BE2C (cell line): ENCODE results near the gene KCNMA1.
A peak's percentile ranks its signal among the peaks of the same experiment; 100 is the strongest.

ENCODE experiments used
- DNase-seq: peaks from one replicate; pipeline ENCODE4 v3.0.0-alpha.2; 2020
- H3K27me3 ChIP-seq: fragments of 250-450 bp; sonication (Bioruptor Pico); 2 replicates; pipeline ENCODE4 v1.5.1; 2020; ENCODE audit warnings: mild to moderate bottlenecking
- H3K36me3 ChIP-seq: fragments of 250-450 bp; sonication (Bioruptor Pico); 2 replicates; pipeline ENCODE4 v1.5.1; 2020; ENCODE audit warnings: mild to moderate bottlenecking
- H3K4me1 ChIP-seq: fragments of 250-450 bp; sonication (Bioruptor Pico); 2 replicates; pipeline ENCODE4 v1.5.1; 2020
- H3K4me3 ChIP-seq: 2 replicates; pipeline ENCODE4 v1.5.1; 2011; ENCODE audit warnings: low read depth, low read length
- H3K9me3 ChIP-seq: fragments of 250-450 bp; sonication (Bioruptor Pico); 2 replicates; pipeline ENCODE4 v1.5.1; 2020
- TF ChIP-seq, protein P1 (sequence below): IDR thresholded peaks from 2 replicates; pipeline ENCODE4 v1.5.1; 2012; ENCODE audit warnings: mild to moderate bottlenecking, low read depth, low read length

Gene KCNMA1

GRCh38 chr10:77168161-77168560, 469.4 kb downstream of the KCNMA1 start:
- Histone ChIP-seq H3K4me1 (peaks cover 20% of the 10 kb centered on the region), H3K27me3 (no peaks in the 10 kb centered on the region), H3K9me3 (no peaks in the 10 kb centered on the region), H3K36me3 (no peaks in the 10 kb centered on the region), H3K4me3 (no peak overlapping the region)
- TF ChIP-seq, protein P1, sequence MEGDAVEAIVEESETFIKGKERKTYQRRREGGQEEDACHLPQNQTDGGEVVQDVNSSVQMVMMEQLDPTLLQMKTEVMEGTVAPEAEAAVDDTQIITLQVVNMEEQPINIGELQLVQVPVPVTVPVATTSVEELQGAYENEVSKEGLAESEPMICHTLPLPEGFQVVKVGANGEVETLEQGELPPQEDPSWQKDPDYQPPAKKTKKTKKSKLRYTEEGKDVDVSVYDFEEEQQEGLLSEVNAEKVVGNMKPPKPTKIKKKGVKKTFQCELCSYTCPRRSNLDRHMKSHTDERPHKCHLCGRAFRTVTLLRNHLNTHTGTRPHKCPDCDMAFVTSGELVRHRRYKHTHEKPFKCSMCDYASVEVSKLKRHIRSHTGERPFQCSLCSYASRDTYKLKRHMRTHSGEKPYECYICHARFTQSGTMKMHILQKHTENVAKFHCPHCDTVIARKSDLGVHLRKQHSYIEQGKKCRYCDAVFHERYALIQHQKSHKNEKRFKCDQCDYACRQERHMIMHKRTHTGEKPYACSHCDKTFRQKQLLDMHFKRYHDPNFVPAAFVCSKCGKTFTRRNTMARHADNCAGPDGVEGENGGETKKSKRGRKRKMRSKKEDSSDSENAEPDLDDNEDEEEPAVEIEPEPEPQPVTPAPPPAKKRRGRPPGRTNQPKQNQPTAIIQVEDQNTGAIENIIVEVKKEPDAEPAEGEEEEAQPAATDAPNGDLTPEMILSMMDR: no peak
- DNase-seq: no peak

GRCh38 chr10:77165445-77166208, 472.0 kb downstream of the KCNMA1 start:
- H3K27me3 ChIP-seq: no peaks in the 10 kb centered on the region
- TF ChIP-seq, protein P1: peak; percentile 88
- DNase-seq: peak; percentile 67

GRCh38 chr10:77164616-77165311, 472.8 kb downstream of the KCNMA1 start:
- no peaks in the 10 kb centered on the region for H3K9me3 ChIP-seq
- TF ChIP-seq, protein P1: no peak
- DNase-seq: no peak
- H3K27me3 ChIP-seq: no peaks in the 10 kb centered on the region
- peaks cover 43% of the 10 kb centered on the region for H3K4me1 ChIP-seq
- no peak overlapping the region for H3K4me3 ChIP-seq
- no peaks in the 10 kb centered on the region for H3K36me3 ChIP-seq

More at GRCh38 chr10:77165445-77166208, 472.0 kb downstream of the KCNMA1 start:
- Histone ChIP-seq H3K4me3 (peak overlapping the region; percentile 31; the same call in 1 of the 2 replicates), H3K9me3 (no peaks in the 10 kb centered on the region), H3K36me3 (no peaks in the 10 kb centered on the region), H3K4me1 (peaks cover 40% of the 10 kb centered on the region)

DNA sequence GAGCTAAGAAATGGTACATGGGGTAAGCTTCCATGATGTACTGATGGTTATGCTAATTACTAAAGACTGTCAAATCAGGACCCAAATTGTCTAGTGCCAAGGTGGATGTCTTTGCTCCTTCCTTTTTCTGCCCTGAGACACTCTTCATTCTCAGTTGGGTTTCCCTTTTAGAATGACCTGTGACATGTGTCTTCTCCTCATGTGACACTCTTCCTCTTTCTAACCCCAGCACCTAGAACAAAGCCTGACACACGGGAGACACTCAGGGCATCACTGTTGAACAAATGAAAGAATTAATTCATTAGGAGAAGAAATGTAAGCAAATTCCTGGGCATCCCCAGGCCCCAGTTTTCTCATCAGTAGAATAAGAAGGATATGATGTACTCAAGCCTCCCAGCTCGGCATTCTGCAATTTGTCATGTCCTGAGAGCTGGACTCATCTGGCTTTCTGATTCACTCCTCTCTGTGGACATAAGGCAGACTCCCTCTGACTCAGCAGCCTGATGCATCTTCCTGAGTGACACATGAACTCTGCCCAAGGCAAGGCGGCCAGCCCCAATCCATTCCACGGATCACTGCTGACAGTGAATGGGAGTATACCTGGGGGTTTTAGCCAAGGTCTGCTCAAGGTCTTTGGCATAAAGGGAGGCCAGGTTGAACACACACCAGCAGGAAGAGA, 473.8 kb downstream of the KCNMA1 start:
- H3K27me3 ChIP-seq: no peaks in the 10 kb centered on the region
- peak; percentile 80 for DNase-seq
- H3K36me3 ChIP-seq: no peaks in the 10 kb centered on the region
- TF ChIP-seq, protein P1: no peak
- H3K4me3 ChIP-seq: no peak overlapping the region
- H3K9me3 ChIP-seq: no peaks in the 10 kb centered on the region
- peaks cover 43% of the 10 kb centered on the region for H3K4me1 ChIP-seq

GRCh38 chr10:77162697-77163096, 474.9 kb downstream of the KCNMA1 start:
- no peak for DNase-seq
- Histone ChIP-seq H3K9me3 (no peaks in the 10 kb centered on the region), H3K27me3 (no peaks in the 10 kb centered on the region), H3K4me1 (peaks cover 43% of the 10 kb centered on the region), H3K4me3 (no peak overlapping the region), H3K36me3 (no peaks in the 10 kb centered on the region)
- TF ChIP-seq, protein P1: no peak
